WTC11 (cell line): ENCODE results near the gene C20orf144.

Source experiments
- ATF3 ChIP-seq: sonication (generic); formaldehyde crosslinking; conservative IDR thresholded peaks from 2 replicates; pipeline ENCODE4 v1.8.1; 2022; ENCODE audit warnings: mild to moderate bottlenecking, missing genetic modification reagents
- CREB1 ChIP-seq: sonication (generic); formaldehyde crosslinking; IDR thresholded peaks from 2 replicates; pipeline ENCODE4 v1.8.0; 2023; ENCODE audit warnings: mild to moderate bottlenecking, missing genetic modification reagents
- E2F4 ChIP-seq: sonication (generic); formaldehyde crosslinking; IDR thresholded peaks from 2 replicates; pipeline ENCODE4 v1.8.1; 2022; ENCODE audit warnings: low read depth, mild to moderate bottlenecking, moderate library complexity, missing genetic modification reagents, borderline replicate concordance
- IRF2 ChIP-seq: sonication (generic); formaldehyde crosslinking; IDR thresholded peaks from 2 replicates; pipeline ENCODE4 v1.8.0; 2022; ENCODE audit warnings: low read depth, missing genetic modification reagents, borderline replicate concordance
- TF ChIP-seq, protein P1 (sequence below): fragments of 200-600 bp; IDR thresholded peaks from 2 replicates; pipeline ENCODE4 v1.8.0; 2022; ENCODE audit warnings: antibody characterized with exemption

DNA sequence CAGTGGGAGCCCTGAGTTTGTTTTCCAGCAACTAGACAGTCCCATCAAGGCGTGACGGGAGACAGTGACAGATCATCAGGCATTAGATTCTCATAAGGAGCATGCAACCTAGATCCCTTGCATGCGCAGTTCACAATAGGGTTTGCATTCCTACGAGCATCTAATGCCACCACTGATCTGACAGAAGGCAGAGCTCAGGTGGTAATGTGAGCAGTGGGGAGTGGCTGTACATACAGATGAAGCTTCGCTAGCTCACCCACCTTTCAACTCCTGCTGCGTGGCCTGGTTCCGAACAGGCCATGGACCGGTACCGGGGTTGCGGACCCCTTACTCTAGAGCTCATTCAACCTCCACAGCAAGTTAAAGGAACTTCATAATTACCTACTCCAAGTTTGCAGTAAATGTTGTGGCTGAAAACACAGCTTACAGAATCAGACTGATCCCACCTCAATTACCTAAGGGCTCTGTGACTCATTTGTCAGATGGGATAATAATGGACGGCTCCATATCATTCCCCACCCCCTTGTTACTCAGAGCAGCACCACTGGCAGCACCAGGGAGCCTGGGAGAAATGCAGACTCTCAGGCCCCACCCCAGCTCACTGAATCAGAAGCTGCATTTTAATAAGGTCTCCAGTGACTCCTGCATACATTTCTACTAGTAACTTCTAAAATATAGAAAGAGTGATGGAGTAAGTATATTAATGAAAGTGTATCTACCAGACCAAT is 42.2 kb downstream of the C20orf144 start:
- TF ChIP-seq, protein P1, sequence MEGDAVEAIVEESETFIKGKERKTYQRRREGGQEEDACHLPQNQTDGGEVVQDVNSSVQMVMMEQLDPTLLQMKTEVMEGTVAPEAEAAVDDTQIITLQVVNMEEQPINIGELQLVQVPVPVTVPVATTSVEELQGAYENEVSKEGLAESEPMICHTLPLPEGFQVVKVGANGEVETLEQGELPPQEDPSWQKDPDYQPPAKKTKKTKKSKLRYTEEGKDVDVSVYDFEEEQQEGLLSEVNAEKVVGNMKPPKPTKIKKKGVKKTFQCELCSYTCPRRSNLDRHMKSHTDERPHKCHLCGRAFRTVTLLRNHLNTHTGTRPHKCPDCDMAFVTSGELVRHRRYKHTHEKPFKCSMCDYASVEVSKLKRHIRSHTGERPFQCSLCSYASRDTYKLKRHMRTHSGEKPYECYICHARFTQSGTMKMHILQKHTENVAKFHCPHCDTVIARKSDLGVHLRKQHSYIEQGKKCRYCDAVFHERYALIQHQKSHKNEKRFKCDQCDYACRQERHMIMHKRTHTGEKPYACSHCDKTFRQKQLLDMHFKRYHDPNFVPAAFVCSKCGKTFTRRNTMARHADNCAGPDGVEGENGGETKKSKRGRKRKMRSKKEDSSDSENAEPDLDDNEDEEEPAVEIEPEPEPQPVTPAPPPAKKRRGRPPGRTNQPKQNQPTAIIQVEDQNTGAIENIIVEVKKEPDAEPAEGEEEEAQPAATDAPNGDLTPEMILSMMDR = no peak
- TF ChIP-seq IRF2 (no peak), E2F4 (CRISPR knock-in tag) (no peak), ATF3 (CRISPR knock-in tag) (no peak), CREB1 (no peak)
